ENCODE results near the gene KRTAP9-2.

GRCh38 chr17:41212524-41213169 lies 13.8 kb upstream of the KRTAP9-2 start:
- TF ChIP-seq CTCF (IDR thresholded peaks at IDR 0.05) (no peak), POLR2A (IDR thresholded peaks at IDR 0.05) (no peak)

All from tibial nerve (tissue), 3 donors.